H9 (cell line): ENCODE measurements around the gene OMA1. TPM values are rescaled to one million over a fixed set of nuclear protein-coding genes. Genes with fewer than 3 reads are reported as not detected.

Experiments used
- DNase-seq: peaks from one replicate; pipeline ENCODE4 v3.0.0-alpha.2; 2017
- H2AFZ ChIP-seq: one replicate; pipeline ENCODE4 v1.6.1; 2013; ENCODE audit warnings: mild to moderate bottlenecking, low read length, control low read depth, moderate library complexity
- H2AK5ac ChIP-seq: 2 replicates; pipeline ENCODE4 v1.6.1; 2013; ENCODE audit warnings: low read length, control low read depth, mixed read lengths; ENCODE audit not compliant: insufficient read length
- H2BK120ac ChIP-seq: one replicate; pipeline ENCODE4 v1.6.1; 2013; ENCODE audit warnings: low read depth, mild to moderate bottlenecking, low read length, control low read depth, inconsistent platforms; ENCODE audit not compliant: poor library complexity, severe bottlenecking
- H2BK12ac ChIP-seq: 2 replicates; pipeline ENCODE4 v1.6.1; 2013; ENCODE audit warnings: low read length, control low read depth, mixed read lengths, low read depth; ENCODE audit not compliant: insufficient read length
- H2BK15ac ChIP-seq: 2 replicates; pipeline ENCODE4 v1.6.1; 2013; ENCODE audit warnings: low read depth, low read length, control low read depth
- H2BK20ac ChIP-seq: one replicate; pipeline ENCODE4 v1.6.1; 2013; ENCODE audit warnings: low read depth, mild to moderate bottlenecking, low read length, control low read depth, inconsistent platforms; ENCODE audit not compliant: poor library complexity, severe bottlenecking
- H2BK5ac ChIP-seq: 2 replicates; pipeline ENCODE4 v1.6.1; 2013; ENCODE audit warnings: low read length, control low read depth, mixed read lengths; ENCODE audit not compliant: insufficient read length
- H3K14ac ChIP-seq: 2 replicates; pipeline ENCODE4 v1.6.1; 2013; ENCODE audit warnings: low read length, control low read depth; ENCODE audit not compliant: insufficient read depth
- H3K18ac ChIP-seq: 2 replicates; pipeline ENCODE4 v1.6.1; 2013; ENCODE audit warnings: low read depth, mild to moderate bottlenecking, mixed read lengths, low read length, control low read depth; ENCODE audit not compliant: insufficient read length
- H3K23ac ChIP-seq: 2 replicates; pipeline ENCODE4 v1.6.1; 2013; ENCODE audit warnings: low read length, control low read depth, mixed read lengths, low read depth; ENCODE audit not compliant: insufficient read length
- H3K23me2 ChIP-seq: 2 replicates; pipeline ENCODE4 v1.6.1; 2013; ENCODE audit warnings: low read depth, mild to moderate bottlenecking, mixed read lengths, low read length, control low read depth; ENCODE audit not compliant: insufficient read length, poor library complexity, severe bottlenecking
- H3K27ac ChIP-seq: 2 replicates; pipeline ENCODE4 v1.5.1; 2013; ENCODE audit warnings: low read length, control low read depth, mixed read lengths, low read depth; ENCODE audit not compliant: insufficient read length
- H3K27me3 ChIP-seq: 2 replicates; pipeline ENCODE4 v1.6.1; 2013; ENCODE audit warnings: low read length, control low read depth, inconsistent platforms; ENCODE audit not compliant: insufficient read depth
- H3K4ac ChIP-seq: 2 replicates; pipeline ENCODE4 v1.6.1; 2013; ENCODE audit warnings: low read depth, mild to moderate bottlenecking, control low read depth, inconsistent platforms, low read length, moderate library complexity
- H3K4me1 ChIP-seq: 2 replicates; pipeline ENCODE4 v1.6.1; 2013; ENCODE audit warnings: low read length, control low read depth, inconsistent platforms; ENCODE audit not compliant: insufficient read depth
- H3K4me2 ChIP-seq: 2 replicates; pipeline ENCODE4 v1.6.1; 2013; ENCODE audit warnings: low read length, control low read depth, mixed read lengths; ENCODE audit not compliant: insufficient read length, insufficient read depth
- H3K56ac ChIP-seq: 2 replicates; pipeline ENCODE4 v1.6.1; 2013; ENCODE audit warnings: low read depth, mild to moderate bottlenecking, mixed read lengths, low read length, control low read depth; ENCODE audit not compliant: insufficient read length
- H3K79me1 ChIP-seq: 2 replicates; pipeline ENCODE4 v1.6.1; 2013; ENCODE audit warnings: low read depth, mild to moderate bottlenecking, moderate library complexity, low read length, control low read depth, inconsistent platforms; ENCODE audit not compliant: insufficient read depth, poor library complexity, severe bottlenecking
- H3K79me2 ChIP-seq: 2 replicates; pipeline ENCODE4 v1.6.1; 2013; ENCODE audit warnings: low read length, control low read depth, inconsistent platforms; ENCODE audit not compliant: insufficient read depth
- H3K9ac ChIP-seq: 2 replicates; pipeline ENCODE4 v1.6.1; 2013; ENCODE audit warnings: low read length, control low read depth, mixed read lengths; ENCODE audit not compliant: insufficient read length; ENCODE audit errors: extremely low read depth
- H3K9me3 ChIP-seq: one replicate; pipeline ENCODE4 v1.6.1; 2013; ENCODE audit warnings: low read depth, low read length, inconsistent platforms; ENCODE audit not compliant: control insufficient read depth
- H3T11ph ChIP-seq: one replicate; pipeline ENCODE4 v1.6.1; 2013; ENCODE audit warnings: mild to moderate bottlenecking, low read length, control low read depth, inconsistent platforms
- H4K20me1 ChIP-seq: one replicate; pipeline ENCODE4 v1.6.1; 2013; ENCODE audit not compliant: control insufficient read depth, insufficient read length, insufficient read depth
- H4K5ac ChIP-seq: 2 replicates; pipeline ENCODE4 v1.6.1; 2013; ENCODE audit warnings: low read depth, mild to moderate bottlenecking, mixed read lengths, low read length, control low read depth; ENCODE audit not compliant: insufficient read length
- H4K8ac ChIP-seq: replicated peaks from 2 replicates; pipeline ENCODE4 v1.6.1; 2013; ENCODE audit warnings: low read length, control low read depth, mixed read lengths, low read depth; ENCODE audit not compliant: insufficient read length
- H4K91ac ChIP-seq: 2 replicates; pipeline ENCODE4 v1.6.1; 2013; ENCODE audit warnings: low read depth, mild to moderate bottlenecking, moderate library complexity, mixed read lengths, low read length, control low read depth; ENCODE audit not compliant: insufficient read length
- H3K27ac Mint-ChIP-seq, 3 experiments: 2 replicates in 2 of 3; 3 replicates in 1 of 3; pipeline ENCODE4 v1.8.0; 2020 to 2021; ENCODE audit warnings: mixed read lengths in 3 of 3, mild to moderate bottlenecking in 1 of 3, moderate library complexity in 1 of 3
- H3K27me3 Mint-ChIP-seq: 2 replicates; pipeline ENCODE4 v1.8.0; 2021; ENCODE audit warnings: low read depth, mild to moderate bottlenecking, moderate library complexity, mixed read lengths
- H3K36me3 Mint-ChIP-seq, 3 experiments: 2 replicates in 2 of 3; 3 replicates in 1 of 3; pipeline ENCODE4 v1.8.0; 2020 to 2021; ENCODE audit warnings: low read depth in 3 of 3, mixed read lengths in 3 of 3; ENCODE audit not compliant: insufficient read depth in 1 of 3
- H3K4me1 Mint-ChIP-seq, 2 experiments: 2 replicates each; pipeline ENCODE4 v1.8.0; 2020; ENCODE audit warnings: mixed read lengths in 2 of 2
- H3K4me3 Mint-ChIP-seq, 2 experiments: 2 replicates in 1 of 2; 3 replicates in 1 of 2; pipeline ENCODE4 v1.8.0; 2020 to 2021; ENCODE audit warnings: mild to moderate bottlenecking in 2 of 2, mixed read lengths in 2 of 2, moderate library complexity in 1 of 2
- H3K9me3 Mint-ChIP-seq, 2 experiments: 2 replicates in 1 of 2; 3 replicates in 1 of 2; pipeline ENCODE4 v1.8.0; 2020; ENCODE audit warnings: mild to moderate bottlenecking in 2 of 2, mixed read lengths in 2 of 2, moderate library complexity in 1 of 2
- CTCF ChIP-seq: fragments of 200-600 bp; sonication (generic); conservative IDR thresholded peaks from 3 replicates; pipeline ENCODE4 v1.8.0; 2021; ENCODE audit warnings: antibody characterized with exemption, mild to moderate bottlenecking
- WGBS: extraction: QIAGEN DNeasy Blood & Tissue Kit; methylation state at CpG from one replicate; pipeline ENCODE4 v1.1.7; 2013; ENCODE audit warnings: missing lambda C conversion rate, low lambda C conversion rate, mixed read lengths; ENCODE audit not compliant: insufficient read length; ENCODE audit errors: extremely low coverage; 5-methylcytosine and 5-hydroxymethylcytosine counted together
- total RNA-seq: library from RNA; stranded (reverse); gene quantifications from 2 replicates; pipeline ENCODE4 v1.2.1, GENCODE V29; 2021

Gene OMA1
- total RNA-seq, 1 experiment from 2014 or later, result 12.9 TPM

- Mint-ChIP-seq H3K4me3 (no peak overlapping the region), H3K27ac (no peak overlapping the region), H3K9me3 (peaks cover 2 to 3% of the 10 kb centered on the region in 2 experiments; a peak in 4 of 5 replicates), H3K4me1 (peaks cover 0 to 3% of the 10 kb centered on the region in 2 experiments; a peak in 2 of 4 replicates), H3K27me3 (no peaks in the 10 kb centered on the region), H3K36me3 (peaks cover 2 to 9% (median 8%) of the 10 kb centered on the region in 3 experiments; a peak in 4 of 7 replicates)
- Histone ChIP-seq H3T11ph (no peak overlapping the region), H2BK5ac (no peak overlapping the region), H2BK12ac (no peak overlapping the region), H3K27ac (no peak overlapping the region), H3K9me3 (no peaks in the 10 kb centered on the region), H2BK20ac (no peak overlapping the region), H2BK15ac (no peak overlapping the region), H3K14ac (no peak overlapping the region), H3K23me2 (no peaks in the 10 kb centered on the region), H2AK5ac (no peak overlapping the region), H3K79me1 (no peaks in the 10 kb centered on the region), H3K9ac (no peak overlapping the region), H3K23ac (no peak overlapping the region), H3K56ac (no peak overlapping the region), H3K79me2 (no peaks in the 10 kb centered on the region), H2BK120ac (no peak overlapping the region), H3K4me1 (no peaks in the 10 kb centered on the region), H4K5ac (no peak overlapping the region), H3K18ac (no peak overlapping the region), H3K27me3 (no peaks in the 10 kb centered on the region), H2AFZ (no peak overlapping the region), H4K20me1 (no peaks in the 10 kb centered on the region), H3K4me2 (no peak overlapping the region), H3K4ac (no peak overlapping the region), H4K91ac (no peak overlapping the region), H4K8ac (no peak overlapping the region)
- peak; percentile 86 for TF ChIP-seq CTCF
- no peak for DNase-seq
- WGBS, result no CpG with 5 or more reads among the region's 2 CpGs
These were observed 30.6 kb downstream of the OMA1 start for GRCh38 chr1:58515794-58516401.
